MM.1S (cell line): ENCODE measurements around the gene RXRA.

Experiments
- DNase-seq: peaks from one replicate; pipeline ENCODE4 v3.0.0-alpha.2; 2015
- H2AFZ ChIP-seq: fragments of 300-600 bp; sonication (generic); 2 replicates; pipeline ENCODE4 v1.6.0; 2016; ENCODE audit warnings: antibody characterized with exemption, low read length
- H3F3A ChIP-seq: fragments of 300-600 bp; sonication (generic); 2 replicates; pipeline ENCODE4 v1.6.1; 2016; ENCODE audit warnings: mild to moderate bottlenecking, antibody characterized with exemption, low read length, moderate library complexity, mixed read lengths; ENCODE audit not compliant: insufficient read depth
- H3K27ac ChIP-seq: fragments of 300-600 bp; sonication (generic); 2 replicates; pipeline ENCODE4 v1.5.1; 2016; ENCODE audit warnings: mild to moderate bottlenecking, low read length
- H3K27me3 ChIP-seq: fragments of 300-600 bp; sonication (generic); replicated peaks from 2 replicates; pipeline ENCODE4 v1.6.0; 2016; ENCODE audit warnings: low read length; ENCODE audit not compliant: insufficient read depth
- H3K36me3 ChIP-seq: fragments of 300-600 bp; sonication (generic); replicated peaks from 2 replicates; pipeline ENCODE4 v1.6.1; 2016; ENCODE audit warnings: mild to moderate bottlenecking, low read length, mixed read lengths; ENCODE audit not compliant: insufficient read depth
- H3K4me1 ChIP-seq: fragments of 300-600 bp; sonication (generic); 2 replicates; pipeline ENCODE4 v1.6.1; 2016; ENCODE audit warnings: low read length, mixed read lengths
- H3K4me2 ChIP-seq: fragments of 300-600 bp; sonication (generic); 2 replicates; pipeline ENCODE4 v1.6.0; 2016; ENCODE audit warnings: low read depth, low read length
- H3K4me3 ChIP-seq: fragments of 300-600 bp; sonication (generic); 2 replicates; pipeline ENCODE4 v1.5.1; 2016; ENCODE audit warnings: low read length, mixed read lengths
- H3K79me2 ChIP-seq: fragments of 300-600 bp; sonication (generic); 2 replicates; pipeline ENCODE4 v1.6.1; 2016; ENCODE audit warnings: mixed run types, low read length, mixed read lengths
- H3K9ac ChIP-seq: fragments of 300-600 bp; sonication (generic); 2 replicates; pipeline ENCODE4 v1.6.1; 2016; ENCODE audit warnings: low read length, mixed read lengths
- H3K9me2 ChIP-seq: fragments of 300-600 bp; sonication (generic); replicated peaks from 2 replicates; pipeline ENCODE4 v1.6.1; 2016; ENCODE audit warnings: mild to moderate bottlenecking, low read length, mixed read lengths; ENCODE audit not compliant: insufficient read depth
- H3K9me3 ChIP-seq: fragments of 300-600 bp; sonication (generic); replicated peaks from 2 replicates; pipeline ENCODE4 v1.6.1; 2016; ENCODE audit warnings: mild to moderate bottlenecking, low read length, mixed read lengths; ENCODE audit not compliant: insufficient read depth
- H4K20me1 ChIP-seq: fragments of 300-600 bp; sonication (generic); 2 replicates; pipeline ENCODE4 v1.6.1; 2016; ENCODE audit warnings: mild to moderate bottlenecking, low read length, moderate library complexity, mixed read lengths; ENCODE audit not compliant: insufficient read depth
- CTCF ChIP-seq: fragments of 300-600 bp; sonication (generic); IDR thresholded peaks from 2 replicates; pipeline ENCODE4 v1.5.1; 2016; ENCODE audit warnings: antibody characterized with exemption, low read length, mixed read lengths
- EZH2 ChIP-seq: fragments of 300-600 bp; sonication (generic); optimal IDR thresholded peaks from 2 replicates; pipeline ENCODE3; 2017; ENCODE audit warnings: low read depth, mild to moderate bottlenecking, antibody characterized with exemption, low read length, mixed read lengths
- EZH2phosphoT487 ChIP-seq: fragments of 300-600 bp; sonication (generic); IDR thresholded peaks from 2 replicates; pipeline ENCODE4 v1.6.1; 2018; ENCODE audit warnings: antibody characterized with exemption, low read length

Gene RXRA

DNA sequence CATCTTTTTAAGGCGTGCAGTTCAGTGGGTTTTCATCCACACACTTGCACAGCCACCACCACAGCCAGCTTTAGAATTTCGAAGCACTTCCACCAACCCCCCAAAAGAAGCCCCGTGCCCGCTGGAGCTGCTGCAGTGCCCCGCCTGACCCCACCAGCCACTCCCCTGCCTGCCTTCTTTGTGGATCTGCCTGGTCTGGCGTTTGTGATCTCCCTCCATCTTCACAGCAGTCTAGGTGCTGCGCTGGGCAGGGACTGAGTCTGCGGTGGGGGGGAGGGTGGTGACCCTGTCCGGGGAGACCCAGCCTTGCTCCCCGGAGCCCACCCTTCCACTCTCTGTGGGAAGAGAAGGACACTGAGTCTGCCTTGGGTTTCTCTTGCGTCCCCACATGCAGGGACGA lies 40.8 kb downstream of the RXRA start:
- Histone ChIP-seq H3K27me3 (no peaks in the 10 kb centered on the region), H3K9me2 (no peaks in the 10 kb centered on the region), H3K79me2 (no peaks in the 10 kb centered on the region), H3K4me3 (no peak overlapping the region), H2AFZ (no peak overlapping the region), H3K27ac (no peak overlapping the region), H3K4me2 (no peak overlapping the region), H4K20me1 (no peaks in the 10 kb centered on the region), H3K4me1 (no peaks in the 10 kb centered on the region), H3K9me3 (no peaks in the 10 kb centered on the region), H3K36me3 (no peaks in the 10 kb centered on the region), H3K9ac (no peak overlapping the region), H3F3A (no peaks in the 10 kb centered on the region)
- no peak for TF ChIP-seq EZH2
- DNase-seq = no peak

DNA sequence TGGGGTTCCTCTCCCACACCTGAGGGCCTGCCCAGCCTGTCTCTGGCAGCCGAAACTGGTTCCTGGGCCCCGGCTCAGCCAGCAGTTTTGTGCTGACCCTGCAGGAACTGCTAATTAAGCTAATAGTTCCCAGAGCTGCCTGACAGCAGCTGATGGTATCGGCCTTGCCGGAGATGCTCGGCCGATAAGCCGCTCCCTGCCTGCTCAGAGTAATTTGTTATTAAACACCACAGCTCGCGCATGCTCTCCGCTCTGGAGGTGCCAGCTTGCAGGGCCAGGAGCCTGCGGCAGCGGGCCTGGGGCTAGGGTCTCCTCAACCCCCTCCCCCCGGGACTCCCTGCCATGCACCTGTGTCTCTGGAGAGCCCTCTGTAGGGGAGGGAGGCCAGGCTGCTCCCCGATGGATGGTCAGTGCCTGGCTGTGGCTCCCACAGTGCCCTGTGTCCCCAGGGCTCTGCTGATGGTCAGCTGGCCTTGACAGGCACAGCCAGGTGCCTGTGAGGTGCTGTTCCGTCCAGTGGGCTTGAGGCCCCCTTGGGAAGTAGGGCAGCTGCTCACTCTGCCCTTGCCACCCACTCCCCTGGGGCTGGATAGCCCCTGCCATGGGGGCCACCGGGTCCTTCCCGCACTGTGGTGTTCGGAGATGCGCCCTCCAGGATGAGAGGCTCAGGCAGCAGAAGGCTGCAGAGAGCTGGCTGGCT lies 41.7 kb downstream of the RXRA start:
- Histone ChIP-seq H3K4me2 (peak overlapping the region; percentile 11; the same call in 1 of the 2 replicates), H3K9me3 (no peaks in the 10 kb centered on the region), H3K79me2 (no peaks in the 10 kb centered on the region), H3K36me3 (no peaks in the 10 kb centered on the region), H3K27ac (peak overlapping the region; percentile 21; the same call in 1 of the 2 replicates), H4K20me1 (no peaks in the 10 kb centered on the region), H2AFZ (no peak overlapping the region), H3K4me1 (no peaks in the 10 kb centered on the region), H3K27me3 (no peaks in the 10 kb centered on the region), H3K9ac (no peak overlapping the region), H3K9me2 (no peaks in the 10 kb centered on the region), H3K4me3 (no peak overlapping the region), H3F3A (no peaks in the 10 kb centered on the region)
- peak; percentile 63 for DNase-seq
- TF ChIP-seq EZH2 (no peak), CTCF (no peak), EZH2phosphoT487 (no peak)

- no peaks in the 10 kb centered on the region for H3K9me2 ChIP-seq
- H3K27ac ChIP-seq = no peak overlapping the region
- H3F3A ChIP-seq = no peaks in the 10 kb centered on the region
- TF ChIP-seq EZH2phosphoT487 (no peak), EZH2 (no peak), CTCF (no peak)
- H3K9me3 ChIP-seq = no peaks in the 10 kb centered on the region
- H3K36me3 ChIP-seq = no peaks in the 10 kb centered on the region
- no peak overlapping the region for H3K4me2 ChIP-seq
- H2AFZ ChIP-seq = no peak overlapping the region
- H3K9ac ChIP-seq = no peak overlapping the region
- H3K79me2 ChIP-seq = no peaks in the 10 kb centered on the region
- no peaks in the 10 kb centered on the region for H3K27me3 ChIP-seq
- H3K4me1 ChIP-seq = no peaks in the 10 kb centered on the region
- no peaks in the 10 kb centered on the region for H4K20me1 ChIP-seq
- H3K4me3 ChIP-seq = no peak overlapping the region
- DNase-seq = no peak
Measured at GRCh38 chr9:134368571-134368970, 42.3 kb downstream of the RXRA start.
